Bronchial epithelial cell (primary cell): ENCODE data around the gene FOXA3. TPM values are rescaled to one million over a fixed set of nuclear protein-coding genes. Genes with fewer than 3 reads are reported as not detected.

Experiments
- DNase-seq: peaks from one replicate; pipeline ENCODE4 v3.0.0-alpha.2; 2010; ENCODE audit warnings: low read depth
- FAIRE-seq: peaks from 2 replicates; lab custom pipeline; 2011; peaks lifted over from hg19 to GRCh38; lab: Jason Lieb, UNC
- H3K27me3 ChIP-seq: 2 replicates; pipeline ENCODE4 v1.5.1; 2011; ENCODE audit warnings: low read length; ENCODE audit not compliant: control insufficient read depth, insufficient read depth
- H3K36me3 ChIP-seq: 2 replicates; pipeline ENCODE4 v1.5.1; 2011; ENCODE audit warnings: low read length; ENCODE audit not compliant: control insufficient read depth, insufficient read depth
- H3K4me3 ChIP-seq: 2 replicates; pipeline ENCODE4 v1.5.1; 2011; ENCODE audit warnings: mild to moderate bottlenecking, low read depth, low read length, control low read depth
- total RNA-seq: library from RNA; depleted of rRNA; stranded (reverse); fragments of >200 nt; gene quantifications from 2 replicates; pipeline ENCODE4 v1.2.1, GENCODE V29; 2014
- TF ChIP-seq, protein P1 (sequence below): IDR thresholded peaks from 2 replicates; pipeline ENCODE4 v1.5.1; 2011; ENCODE audit warnings: mild to moderate bottlenecking, moderate library complexity, low read length, control low read depth, inconsistent platforms; ENCODE audit not compliant: insufficient read depth, severe bottlenecking

The FOXA3 gene
- total RNA-seq, 1 donor from 2014 or later = not detected

DNA sequence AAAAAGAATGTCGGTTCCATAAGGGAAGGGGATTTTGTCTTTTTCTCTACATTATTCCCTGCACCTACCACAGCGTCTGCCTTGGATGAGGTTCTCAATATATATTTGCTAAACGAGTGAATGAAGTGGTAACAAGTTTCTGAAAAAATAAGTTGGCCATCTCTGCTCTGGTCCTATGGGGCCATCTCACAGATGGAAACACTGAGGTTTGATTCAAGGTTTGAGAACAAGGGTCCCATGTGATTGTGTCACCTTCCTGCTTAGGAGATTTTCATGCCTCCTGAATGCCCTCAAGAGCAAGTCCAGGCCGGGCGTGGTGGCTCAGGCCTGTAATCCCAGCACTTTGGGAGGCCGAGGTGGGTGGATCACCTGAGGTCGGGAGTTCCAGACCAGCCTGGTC is 35.1 kb downstream of the FOXA3 start:
- TF ChIP-seq, protein P1, sequence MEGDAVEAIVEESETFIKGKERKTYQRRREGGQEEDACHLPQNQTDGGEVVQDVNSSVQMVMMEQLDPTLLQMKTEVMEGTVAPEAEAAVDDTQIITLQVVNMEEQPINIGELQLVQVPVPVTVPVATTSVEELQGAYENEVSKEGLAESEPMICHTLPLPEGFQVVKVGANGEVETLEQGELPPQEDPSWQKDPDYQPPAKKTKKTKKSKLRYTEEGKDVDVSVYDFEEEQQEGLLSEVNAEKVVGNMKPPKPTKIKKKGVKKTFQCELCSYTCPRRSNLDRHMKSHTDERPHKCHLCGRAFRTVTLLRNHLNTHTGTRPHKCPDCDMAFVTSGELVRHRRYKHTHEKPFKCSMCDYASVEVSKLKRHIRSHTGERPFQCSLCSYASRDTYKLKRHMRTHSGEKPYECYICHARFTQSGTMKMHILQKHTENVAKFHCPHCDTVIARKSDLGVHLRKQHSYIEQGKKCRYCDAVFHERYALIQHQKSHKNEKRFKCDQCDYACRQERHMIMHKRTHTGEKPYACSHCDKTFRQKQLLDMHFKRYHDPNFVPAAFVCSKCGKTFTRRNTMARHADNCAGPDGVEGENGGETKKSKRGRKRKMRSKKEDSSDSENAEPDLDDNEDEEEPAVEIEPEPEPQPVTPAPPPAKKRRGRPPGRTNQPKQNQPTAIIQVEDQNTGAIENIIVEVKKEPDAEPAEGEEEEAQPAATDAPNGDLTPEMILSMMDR = no peak
- H3K4me3 ChIP-seq = no peak overlapping the region
- no peak for FAIRE-seq
- H3K27me3 ChIP-seq = no peaks in the 10 kb centered on the region
- peaks cover 2% of the 10 kb centered on the region for H3K36me3 ChIP-seq
- DNase-seq = no peak

DNA sequence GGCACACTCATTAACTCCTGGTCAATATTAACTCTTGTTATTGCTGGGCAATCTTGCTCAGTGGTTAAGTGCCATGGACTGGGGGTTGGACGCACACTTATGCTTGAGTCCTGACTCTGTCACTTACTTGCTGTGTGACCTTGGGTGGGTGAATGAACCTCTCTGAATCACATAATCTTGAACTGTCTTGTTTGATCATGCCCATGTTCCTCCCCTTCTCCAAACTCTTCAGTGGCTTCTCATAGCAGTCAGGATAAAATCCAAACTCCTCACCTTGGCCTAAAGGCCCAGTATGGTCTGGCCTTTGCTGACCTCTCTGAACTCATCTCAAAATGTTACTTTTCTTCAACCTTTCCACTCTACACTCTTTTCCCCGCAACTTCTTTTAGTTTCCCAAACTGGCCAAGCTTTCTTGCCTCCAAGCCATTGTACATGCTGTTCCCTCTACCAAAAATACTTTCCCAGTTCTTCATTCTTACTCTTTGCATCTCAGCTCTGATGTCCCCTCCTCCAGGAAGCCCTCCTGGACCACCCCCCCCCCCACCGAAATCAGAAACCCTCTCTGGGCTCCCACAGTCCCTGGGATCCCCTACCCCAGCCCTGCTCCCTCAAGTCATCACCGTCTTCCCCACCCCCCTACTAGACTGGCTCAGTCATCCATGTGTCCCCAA is 35.9 kb downstream of the FOXA3 start:
- peak; percentile 87 for FAIRE-seq
- H3K36me3 ChIP-seq = peaks cover 2% of the 10 kb centered on the region
- TF ChIP-seq, protein P1 = no peak

DNA sequence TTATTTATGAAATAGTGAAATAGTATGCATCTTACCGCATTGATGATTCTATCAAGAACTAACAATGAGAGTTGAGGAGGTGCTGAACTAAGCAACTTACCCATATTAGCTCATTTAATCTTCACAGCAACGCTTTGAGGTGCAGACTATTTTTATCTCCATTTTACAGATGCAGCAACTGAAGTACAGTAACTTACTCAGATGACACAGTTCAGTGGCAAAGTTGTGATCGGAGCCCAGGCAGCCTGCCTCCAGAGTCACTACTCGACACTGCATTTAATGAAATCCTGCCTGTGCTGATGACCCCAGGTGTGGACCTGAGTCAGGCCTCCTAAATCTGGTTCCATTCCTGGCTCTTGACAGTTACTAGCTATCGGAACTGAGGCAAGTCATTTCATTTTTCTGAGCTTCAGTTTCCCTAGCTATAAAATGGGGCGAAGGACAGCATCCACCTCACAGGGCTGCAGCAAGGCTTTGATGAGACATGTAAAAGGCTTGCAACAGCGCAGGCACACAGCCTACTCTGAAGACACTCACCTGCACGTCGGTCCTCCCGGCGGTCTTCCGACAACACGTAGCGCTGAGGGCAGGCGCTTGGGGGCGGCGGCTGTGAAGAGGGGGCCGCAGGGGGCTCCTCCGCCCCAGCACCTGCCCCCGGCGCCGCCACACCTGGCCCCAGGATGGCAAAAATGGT is 36.8 kb downstream of the FOXA3 start:
- FAIRE-seq (no peak), DNase-seq (no peak)
- Histone ChIP-seq H3K36me3 (no peaks in the 10 kb centered on the region), H3K27me3 (no peaks in the 10 kb centered on the region), H3K4me3 (peak overlapping the region; percentile 74)
- TF ChIP-seq, protein P1 = no peak

More for the DNA sequence above, 35.9 kb downstream of the FOXA3 start:
- DNase-seq = no peak
- H3K4me3 ChIP-seq = no peak overlapping the region
- H3K27me3 ChIP-seq = no peaks in the 10 kb centered on the region

DNA sequence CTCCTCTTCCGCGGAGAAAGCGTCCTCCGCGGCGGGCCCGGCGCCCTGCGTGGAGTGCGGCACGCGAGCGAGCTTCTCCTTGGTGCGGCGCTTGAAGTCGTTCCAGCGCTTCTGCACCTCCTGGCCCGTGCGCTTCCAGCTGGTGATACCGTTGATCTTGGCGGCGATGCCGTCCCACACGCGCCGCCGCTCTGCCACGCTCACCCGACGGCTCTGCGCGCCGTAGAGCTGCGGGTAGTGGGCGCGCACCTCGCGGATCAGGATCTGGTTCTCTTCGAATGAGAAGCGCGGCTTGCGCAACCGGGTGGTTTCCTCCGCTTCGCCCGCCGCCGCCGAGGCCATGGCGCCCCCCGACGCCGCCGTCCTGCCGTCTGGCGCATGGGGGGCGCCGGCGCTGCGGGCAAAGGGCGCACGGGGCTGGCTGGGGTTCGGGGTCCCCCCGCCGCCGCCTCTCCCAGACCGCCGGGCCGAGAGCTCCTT is 37.3 kb downstream of the FOXA3 start:
- no peak for DNase-seq
- no peak for FAIRE-seq

DNA sequence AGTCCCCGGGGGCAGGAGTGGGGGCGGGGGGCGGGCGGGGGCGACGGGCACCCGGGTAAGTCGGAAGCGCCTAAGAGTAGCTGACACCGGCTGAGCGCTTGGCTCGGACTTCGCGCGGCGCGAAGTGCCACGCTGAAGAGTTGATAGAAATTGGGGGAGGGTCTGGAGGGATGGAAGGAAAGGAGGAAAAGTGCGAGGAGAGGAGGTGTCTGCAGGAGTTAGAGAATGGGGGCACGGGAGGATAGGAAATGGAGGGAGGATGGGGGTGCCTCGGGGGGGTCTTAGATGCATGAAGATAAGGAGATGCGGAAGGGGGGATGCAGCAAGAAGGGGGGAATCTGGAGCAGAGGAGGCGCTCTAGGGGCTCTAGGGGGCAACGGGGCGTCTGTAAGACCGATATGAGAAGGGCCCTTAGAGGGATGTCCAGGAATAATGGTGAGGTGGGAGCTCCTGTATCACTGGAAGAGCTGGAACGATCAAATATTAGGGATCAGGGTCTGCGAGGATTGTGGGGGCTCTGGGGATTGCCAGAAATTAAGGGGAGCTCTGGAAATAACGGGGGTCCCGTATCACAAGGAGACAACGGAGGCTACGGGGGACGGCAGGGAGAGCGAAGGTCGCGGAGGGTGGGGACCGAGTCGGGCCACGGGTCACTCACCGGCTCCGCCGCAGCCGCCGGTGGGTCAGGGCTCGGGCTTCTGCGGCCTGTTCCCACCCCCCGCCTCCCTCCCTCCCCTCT is 38.0 kb downstream of the FOXA3 start, which contains the start of gene MYPOP:
Gene MYPOP, minus strand, starts transcription at position 702 of the 739 bp plus-strand sequence. CDS start 840 bp downstream, outside the sequence.
- Histone ChIP-seq H3K4me3 (peak within 1 kb of the TSS; percentile 74), H3K27me3 (no peaks in the 10 kb centered on the region), H3K36me3 (no peaks in the 10 kb centered on the region)
- FAIRE-seq (no peak), DNase-seq (no peak)
- TF ChIP-seq, protein P1 = no peak

More for the DNA sequence above, 37.3 kb downstream of the FOXA3 start:
- Histone ChIP-seq H3K4me3 (peak overlapping the region; percentile 74), H3K36me3 (no peaks in the 10 kb centered on the region), H3K27me3 (no peaks in the 10 kb centered on the region)
- TF ChIP-seq, protein P1 = no peak
